SU-DHL-6 (cell line): Measurements from ENCODE around the gene C17orf113.

Experiments used
- CTCF ChIP-seq: fragments of 200-600 bp; sonication (generic); IDR thresholded peaks from one replicate; pipeline ENCODE4 v1.5.1; 2017; ENCODE audit warnings: antibody characterized with exemption, mild to moderate bottlenecking, low read length, moderate library complexity; ENCODE audit not compliant: insufficient read depth, poor library complexity, severe bottlenecking
- EZH2phosphoT487 ChIP-seq: fragments of 200-600 bp; sonication (generic), shearing (Covaris generic); conservative IDR thresholded peaks from 2 replicates; pipeline ENCODE4 v1.6.1; 2018; ENCODE audit warnings: mild to moderate bottlenecking, antibody characterized with exemption, low read length, moderate library complexity, mixed read lengths

- TF ChIP-seq CTCF (no peak), EZH2phosphoT487 (no peak)
These were observed 12.0 kb downstream of the C17orf113 start for GRCh38 chr17:42038221-42038973.
